ENCODE results near the gene RPRD2. TPM values are rescaled to one million over a fixed set of nuclear protein-coding genes. Genes with fewer than 3 reads are reported as not detected.

RPRD2 gene
- total RNA-seq, 2 donors from 2014 or later = 23.1 to 26.0 TPM

GRCh38 chr1:150414592-150414991 is 50.6 kb downstream of the RPRD2 start:
- ATAC-seq (no peak), DNase-seq (ENCODE audit: low spot score in 2 of 2) (no peak)
- no peak overlapping the region for H3K27ac Mint-ChIP-seq

GRCh38 chr1:150415800-150416199 is 51.9 kb downstream of the RPRD2 start:
- H3K9me3 Mint-ChIP-seq = no peaks in the 10 kb centered on the region

More at GRCh38 chr1:150414592-150414991, 50.6 kb downstream of the RPRD2 start:
- H3K36me3 Mint-ChIP-seq = peaks cover 0 to 8% of the 10 kb centered on the region in 2 donors
- H3K9me3 Mint-ChIP-seq = no peaks in the 10 kb centered on the region

GRCh38 chr1:150420560-150421265 is 56.8 kb downstream of the RPRD2 start:
- peaks cover 0 to 8% of the 10 kb centered on the region in 2 donors for H3K36me3 Mint-ChIP-seq
- ATAC-seq (no peak), DNase-seq (ENCODE audit: low spot score in 2 of 2) (no peak)
- H3K9me3 Mint-ChIP-seq = no peaks in the 10 kb centered on the region
- H3K27ac Mint-ChIP-seq = no peak overlapping the region

More at GRCh38 chr1:150415800-150416199, 51.9 kb downstream of the RPRD2 start:
- Mint-ChIP-seq H3K36me3 (peaks cover 0 to 8% of the 10 kb centered on the region in 2 donors), H3K27ac (no peak overlapping the region)
- DNase-seq (ENCODE audit: low spot score in 2 of 2) (no peak), ATAC-seq (no peak)

- peaks cover 0 to 8% of the 10 kb centered on the region in 2 donors for H3K36me3 Mint-ChIP-seq
- H3K9me3 Mint-ChIP-seq = no peaks in the 10 kb centered on the region
- ATAC-seq (no peak), DNase-seq (ENCODE audit: low spot score in 2 of 2) (no peak)
- no peak overlapping the region for H3K27ac Mint-ChIP-seq
Measured at GRCh38 chr1:150422541-150422940, 58.6 kb downstream of the RPRD2 start.

- DNase-seq (ENCODE audit: low spot score in 2 of 2) (no peak), ATAC-seq (no peak)
- Mint-ChIP-seq H3K36me3 (no peaks in the 10 kb centered on the region), H3K9me3 (no peaks in the 10 kb centered on the region), H3K27ac (peak overlapping the region; percentile 0 to 41)
Measured at GRCh38 chr1:150429805-150430204, 65.9 kb downstream of the RPRD2 start.

- DNase-seq (ENCODE audit: low spot score in 2 of 2) = no peak
- peaks cover 0 to 9% of the 10 kb centered on the region in 2 donors for H3K36me3 Mint-ChIP-seq
- no peak for ATAC-seq
- H3K27ac Mint-ChIP-seq = no peak overlapping the region
- no peaks in the 10 kb centered on the region for H3K9me3 Mint-ChIP-seq
Measured at GRCh38 chr1:150441121-150441520, 77.2 kb downstream of the RPRD2 start.

- ATAC-seq = peak; percentile 64 to 93
- Mint-ChIP-seq H3K27ac (peak overlapping the region; percentile 12 to 80), H3K9me3 (no peaks in the 10 kb centered on the region), H3K36me3 (peaks cover 0 to 9% of the 10 kb centered on the region in 2 donors)
- DNase-seq (ENCODE audit: low spot score in 2 of 2) = no peak
Measured at GRCh38 chr1:150444232-150444631, 80.3 kb downstream of the RPRD2 start.

- peak overlapping the region in 1 of 2 donors; percentile 37 for H3K27ac Mint-ChIP-seq
- H3K9me3 Mint-ChIP-seq = no peaks in the 10 kb centered on the region
- ATAC-seq = no peak
Measured at GRCh38 chr1:150456146-150456647, 92.2 kb downstream of the RPRD2 start.

GRCh38 chr1:150464422-150464826 is 100.5 kb downstream of the RPRD2 start:
- DNase-seq (ENCODE audit: low spot score in 2 of 2) = peak; percentile 60 to 79
- no peaks in the 10 kb centered on the region for H3K9me3 Mint-ChIP-seq
- ATAC-seq = peak; percentile 63 to 64
- H3K27ac Mint-ChIP-seq = no peak overlapping the region
- peaks cover 0 to 6% of the 10 kb centered on the region in 2 donors for H3K36me3 Mint-ChIP-seq

More at GRCh38 chr1:150456146-150456647, 92.2 kb downstream of the RPRD2 start:
- DNase-seq (ENCODE audit: low spot score in 2 of 2) = no peak
- no peaks in the 10 kb centered on the region for H3K36me3 Mint-ChIP-seq

GRCh38 chr1:150466964-150467363 is 103.0 kb downstream of the RPRD2 start:
- H3K27ac Mint-ChIP-seq = no peak overlapping the region
- DNase-seq (ENCODE audit: low spot score in 2 of 2) (no peak), ATAC-seq (no peak)
- no peaks in the 10 kb centered on the region for H3K9me3 Mint-ChIP-seq
- peaks cover 4 to 13% of the 10 kb centered on the region in 2 donors for H3K36me3 Mint-ChIP-seq

GRCh38 chr1:150469291-150469690 is 105.3 kb downstream of the RPRD2 start:
- ATAC-seq (no peak), DNase-seq (ENCODE audit: low spot score in 2 of 2) (no peak)
- Mint-ChIP-seq H3K9me3 (no peaks in the 10 kb centered on the region), H3K27ac (no peak overlapping the region), H3K36me3 (peaks cover 5 to 10% of the 10 kb centered on the region in 2 donors)

GRCh38 chr1:150472601-150473200 is 108.8 kb downstream of the RPRD2 start:
- peak in 1 of 2 donors; percentile 22 for ATAC-seq
- peaks cover 5 to 7% of the 10 kb centered on the region in 2 donors for H3K36me3 Mint-ChIP-seq
- no peak for DNase-seq (ENCODE audit: low spot score in 2 of 2)
- H3K9me3 Mint-ChIP-seq = no peaks in the 10 kb centered on the region
- peak overlapping the region; percentile 29 for H3K27ac Mint-ChIP-seq

- no peaks in the 10 kb centered on the region for H3K9me3 Mint-ChIP-seq
- no peak overlapping the region for H3K27ac Mint-ChIP-seq
- ATAC-seq (no peak), DNase-seq (ENCODE audit: low spot score in 2 of 2) (no peak)
- H3K36me3 Mint-ChIP-seq = peaks cover 5 to 7% of the 10 kb centered on the region in 2 donors
Measured at GRCh38 chr1:150473659-150474058, 109.7 kb downstream of the RPRD2 start.

GRCh38 chr1:150474869-150475268 is 110.9 kb downstream of the RPRD2 start:
- DNase-seq (ENCODE audit: low spot score in 2 of 2) (no peak), ATAC-seq (no peak)
- no peaks in the 10 kb centered on the region for H3K9me3 Mint-ChIP-seq
- H3K27ac Mint-ChIP-seq = no peak overlapping the region
- peaks cover 5 to 7% of the 10 kb centered on the region in 2 donors for H3K36me3 Mint-ChIP-seq

- ATAC-seq (no peak), DNase-seq (ENCODE audit: low spot score in 2 of 2) (no peak)
- Mint-ChIP-seq H3K36me3 (peaks cover 3% of the 10 kb centered on the region in 2 donors), H3K27ac (no peak overlapping the region), H3K9me3 (no peaks in the 10 kb centered on the region)
Measured at GRCh38 chr1:150476754-150477153, 112.8 kb downstream of the RPRD2 start.

GRCh38 chr1:150477320-150477719 is 113.4 kb downstream of the RPRD2 start:
- H3K27ac Mint-ChIP-seq = no peak overlapping the region
- DNase-seq (ENCODE audit: low spot score in 2 of 2) (no peak), ATAC-seq (no peak)
- no peaks in the 10 kb centered on the region for H3K36me3 Mint-ChIP-seq
- H3K9me3 Mint-ChIP-seq = no peaks in the 10 kb centered on the region

- H3K36me3 Mint-ChIP-seq = no peaks in the 10 kb centered on the region
- no peaks in the 10 kb centered on the region for H3K9me3 Mint-ChIP-seq
- no peak overlapping the region for H3K27ac Mint-ChIP-seq
- ATAC-seq (no peak), DNase-seq (ENCODE audit: low spot score in 2 of 2) (no peak)
Measured at GRCh38 chr1:150477733-150478132, 113.8 kb downstream of the RPRD2 start.
